GM12875 (cell line): ENCODE data around the gene CST9.

Experiments
- H3K4me3 ChIP-seq: one replicate; pipeline ENCODE4 v1.5.1; 2011; ENCODE audit warnings: low read depth, low read length, control low read depth
- CTCF ChIP-seq: IDR thresholded peaks from 2 replicates; pipeline ENCODE4 v1.5.1; 2011; ENCODE audit warnings: low read depth, mild to moderate bottlenecking, control low read depth, inconsistent platforms, low read length, moderate library complexity, borderline replicate concordance; ENCODE audit not compliant: insufficient read depth

Gene CST9

GRCh38 chr20:23643659-23644058, 37.9 kb upstream of the CST9 start:
- H3K4me3 ChIP-seq: no peak overlapping the region
- TF ChIP-seq CTCF: no peak

GRCh38 chr20:23641936-23642751, 36.4 kb upstream of the CST9 start:
- no peak for TF ChIP-seq CTCF

GRCh38 chr20:23640671-23641667, 35.3 kb upstream of the CST9 start:
- H3K4me3 ChIP-seq: no peak overlapping the region
- no peak for TF ChIP-seq CTCF

More at GRCh38 chr20:23641936-23642751, 36.4 kb upstream of the CST9 start:
- no peak overlapping the region for H3K4me3 ChIP-seq

- no peak for TF ChIP-seq CTCF
- H3K4me3 ChIP-seq: no peak overlapping the region
Observed at GRCh38 chr20:23640018-23640601, 34.4 kb upstream of the CST9 start.

GRCh38 chr20:23639490-23639958, 33.8 kb upstream of the CST9 start:
- TF ChIP-seq CTCF: no peak
- H3K4me3 ChIP-seq: no peak overlapping the region

GRCh38 chr20:23638309-23638708, 32.6 kb upstream of the CST9 start:
- no peak for TF ChIP-seq CTCF
- no peak overlapping the region for H3K4me3 ChIP-seq
